GM19240 (cell line): ENCODE results near the gene DAP.
"Not testable (repeated sequence)": the region's sequence is repeated elsewhere in the genome, so short reads cannot be mapped to it uniquely, and the experiment has no call there.

Source experiments
- DNase-seq: peaks from one replicate; pipeline ENCODE4 v3.0.0; 2011; ENCODE audit warnings: low spot score; ENCODE audit not compliant: insufficient read length

DAP gene

GRCh38 chr5:10633271-10634049, 127.6 kb downstream of the DAP start:
- no peak for DNase-seq

GRCh38 chr5:10632110-10632761, 128.8 kb downstream of the DAP start:
- peak; percentile 58 for DNase-seq

- no peak for DNase-seq
These were observed 129.6 kb downstream of the DAP start for GRCh38 chr5:10631316-10631996.

DNA sequence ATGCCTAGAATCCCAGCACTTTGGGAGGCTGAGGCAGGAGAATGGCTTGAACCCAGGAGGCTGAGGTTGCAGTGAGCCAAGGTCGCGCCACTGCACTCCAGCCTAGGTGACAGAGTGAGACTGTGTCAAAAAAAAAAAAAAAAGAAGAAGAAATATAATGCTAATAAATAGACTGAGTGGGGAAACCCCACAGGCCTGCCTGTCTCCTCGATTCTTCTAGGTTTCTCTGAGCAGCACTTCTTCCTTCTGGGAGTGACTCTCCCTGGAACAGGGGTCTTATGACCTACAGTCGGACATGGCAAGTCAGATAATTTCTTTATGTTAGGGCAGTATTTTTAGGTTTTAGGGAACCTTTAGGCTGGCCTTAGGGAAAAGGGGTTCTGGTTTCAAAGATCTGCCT, 130.3 kb downstream of the DAP start:
- not testable (repeated sequence) for DNase-seq

- DNase-seq = no peak
These were observed 130.9 kb downstream of the DAP start for GRCh38 chr5:10630126-10630525.

GRCh38 chr5:10629682-10630081, 131.4 kb downstream of the DAP start:
- DNase-seq = no peak
